ENCODE data around the gene PREP.
"Not testable (repeated sequence)": the region's sequence is repeated elsewhere in the genome, so short reads cannot be mapped to it uniquely, and the experiment has no call there.

The PREP gene

GRCh38 chr6:105359419-105360370, 43.2 kb downstream of the PREP start:
- no peaks in the 10 kb centered on the region for H3K27me3 ChIP-seq (ENCODE audit: insufficient read depth, insufficient read length)
- no peak for DNase-seq (ENCODE audit: low read depth, low spot score)
- TF ChIP-seq ZNF274 (IDR thresholded peaks at IDR 0.05; ENCODE audit: low read depth, low read length) (no peak), YY1 (IDR thresholded peaks at IDR 0.05; ENCODE audit: insufficient read depth, insufficient read length) (no peak)
- no peaks in the 10 kb centered on the region for H3K4me1 ChIP-seq (ENCODE audit: insufficient read depth, insufficient read length)
- H3K4me3 ChIP-seq (ENCODE audit: insufficient read length, low read depth), result no peak overlapping the region
- H3K36me3 ChIP-seq (ENCODE audit: insufficient read depth, insufficient read length, low read length), result peaks cover 19% of the 10 kb centered on the region
- peaks cover 6% of the 10 kb centered on the region for H3K9me3 ChIP-seq (ENCODE audit: insufficient read depth, low read length)
- H3K9ac ChIP-seq (ENCODE audit: insufficient read length, low read depth), result no peak overlapping the region

GRCh38 chr6:105357165-105357564, 45.7 kb downstream of the PREP start:
- Histone ChIP-seq H3K36me3 (ENCODE audit: insufficient read depth, insufficient read length, low read length) (peaks cover 25% of the 10 kb centered on the region), H3K9me3 (ENCODE audit: insufficient read depth, low read length) (peaks cover 6% of the 10 kb centered on the region), H3K4me3 (ENCODE audit: insufficient read length, low read depth) (no peak overlapping the region), H3K27me3 (ENCODE audit: insufficient read depth, insufficient read length) (no peaks in the 10 kb centered on the region), H3K4me1 (ENCODE audit: insufficient read depth, insufficient read length) (no peaks in the 10 kb centered on the region), H3K9ac (ENCODE audit: insufficient read length, low read depth) (no peak overlapping the region)
- DNase-seq (ENCODE audit: low read depth, low spot score), result no peak
- TF ChIP-seq YY1 (IDR thresholded peaks at IDR 0.05; ENCODE audit: insufficient read depth, insufficient read length) (no peak), ZNF274 (IDR thresholded peaks at IDR 0.05; ENCODE audit: low read depth, low read length) (no peak), SUZ12 (IDR thresholded peaks at IDR 0.05; ENCODE audit: extremely low read depth, insufficient read depth, insufficient read length) (no peak)

GRCh38 chr6:105352037-105352617, 50.8 kb downstream of the PREP start:
- no peak for TF ChIP-seq YY1 (IDR thresholded peaks at IDR 0.05; ENCODE audit: insufficient read depth, insufficient read length)
- TF ChIP-seq SUZ12 (IDR thresholded peaks at IDR 0.05; ENCODE audit: extremely low read depth, insufficient read depth, insufficient read length), result no peak
- TF ChIP-seq ZNF274 (IDR thresholded peaks at IDR 0.05; ENCODE audit: low read depth, low read length), result no peak
- Histone ChIP-seq H3K27me3 (ENCODE audit: insufficient read depth, insufficient read length) (no peaks in the 10 kb centered on the region), H3K36me3 (ENCODE audit: insufficient read depth, insufficient read length, low read length) (peaks cover 35% of the 10 kb centered on the region), H3K9me3 (ENCODE audit: insufficient read depth, low read length) (peaks cover 6% of the 10 kb centered on the region), H3K9ac (ENCODE audit: insufficient read length, low read depth) (no peak overlapping the region), H3K4me3 (ENCODE audit: insufficient read length, low read depth) (no peak overlapping the region), H3K4me1 (ENCODE audit: insufficient read depth, insufficient read length) (no peaks in the 10 kb centered on the region)
- DNase-seq (ENCODE audit: low read depth, low spot score), result no peak

GRCh38 chr6:105348897-105349296, 54.0 kb downstream of the PREP start:
- no peak overlapping the region for H3K9ac ChIP-seq (ENCODE audit: insufficient read length, low read depth)
- no peak for TF ChIP-seq YY1 (IDR thresholded peaks at IDR 0.05; ENCODE audit: insufficient read depth, insufficient read length)
- TF ChIP-seq ZNF274 (IDR thresholded peaks at IDR 0.05; ENCODE audit: low read depth, low read length), result no peak
- no peak for TF ChIP-seq SUZ12 (IDR thresholded peaks at IDR 0.05; ENCODE audit: extremely low read depth, insufficient read depth, insufficient read length)
- DNase-seq (ENCODE audit: low read depth, low spot score), result no peak

GRCh38 chr6:105346052-105346451, 56.8 kb downstream of the PREP start:
- no peaks in the 10 kb centered on the region for H3K9me3 ChIP-seq (ENCODE audit: insufficient read depth, low read length)
- no peak overlapping the region for H3K4me3 ChIP-seq (ENCODE audit: insufficient read length, low read depth)
- H3K4me1 ChIP-seq (ENCODE audit: insufficient read depth, insufficient read length), result no peaks in the 10 kb centered on the region
- no peak overlapping the region for H3K9ac ChIP-seq (ENCODE audit: insufficient read length, low read depth)
- no peaks in the 10 kb centered on the region for H3K27me3 ChIP-seq (ENCODE audit: insufficient read depth, insufficient read length)
- no peak for DNase-seq (ENCODE audit: low read depth, low spot score)
- TF ChIP-seq ZNF274 (IDR thresholded peaks at IDR 0.05; ENCODE audit: low read depth, low read length) (no peak), SUZ12 (IDR thresholded peaks at IDR 0.05; ENCODE audit: extremely low read depth, insufficient read depth, insufficient read length) (no peak), YY1 (IDR thresholded peaks at IDR 0.05; ENCODE audit: insufficient read depth, insufficient read length) (no peak)
- H3K36me3 ChIP-seq (ENCODE audit: insufficient read depth, insufficient read length, low read length), result peaks cover 14% of the 10 kb centered on the region

More at GRCh38 chr6:105348897-105349296, 54.0 kb downstream of the PREP start:
- Histone ChIP-seq H3K4me3 (ENCODE audit: insufficient read length, low read depth) (no peak overlapping the region), H3K36me3 (ENCODE audit: insufficient read depth, insufficient read length, low read length) (peaks cover 31% of the 10 kb centered on the region), H3K4me1 (ENCODE audit: insufficient read depth, insufficient read length) (no peaks in the 10 kb centered on the region), H3K9me3 (ENCODE audit: insufficient read depth, low read length) (no peaks in the 10 kb centered on the region), H3K27me3 (ENCODE audit: insufficient read depth, insufficient read length) (no peaks in the 10 kb centered on the region)

- no peaks in the 10 kb centered on the region for H3K9me3 ChIP-seq (ENCODE audit: insufficient read depth, low read length)
- H3K4me1 ChIP-seq (ENCODE audit: insufficient read depth, insufficient read length), result no peaks in the 10 kb centered on the region
- H3K9ac ChIP-seq (ENCODE audit: insufficient read length, low read depth), result no peak overlapping the region
- H3K4me3 ChIP-seq (ENCODE audit: insufficient read length, low read depth), result no peak overlapping the region
- DNase-seq (ENCODE audit: low read depth, low spot score), result no peak
- H3K27me3 ChIP-seq (ENCODE audit: insufficient read depth, insufficient read length), result no peaks in the 10 kb centered on the region
- H3K36me3 ChIP-seq (ENCODE audit: insufficient read depth, insufficient read length, low read length), result peaks cover 9% of the 10 kb centered on the region
- TF ChIP-seq ZNF274 (IDR thresholded peaks at IDR 0.05; ENCODE audit: low read depth, low read length), result no peak
- TF ChIP-seq SUZ12 (IDR thresholded peaks at IDR 0.05; ENCODE audit: extremely low read depth, insufficient read depth, insufficient read length), result no peak
- no peak for TF ChIP-seq YY1 (IDR thresholded peaks at IDR 0.05; ENCODE audit: insufficient read depth, insufficient read length)
These were observed 57.4 kb downstream of the PREP start for GRCh38 chr6:105345506-105345905.

GRCh38 chr6:105344881-105345370, 58.0 kb downstream of the PREP start:
- DNase-seq (ENCODE audit: low read depth, low spot score), result no peak
- no peak overlapping the region for H3K9ac ChIP-seq (ENCODE audit: insufficient read length, low read depth)
- H3K4me3 ChIP-seq (ENCODE audit: insufficient read length, low read depth), result no peak overlapping the region
- H3K9me3 ChIP-seq (ENCODE audit: insufficient read depth, low read length), result no peaks in the 10 kb centered on the region
- H3K4me1 ChIP-seq (ENCODE audit: insufficient read depth, insufficient read length), result no peaks in the 10 kb centered on the region
- TF ChIP-seq ZNF274 (IDR thresholded peaks at IDR 0.05; ENCODE audit: low read depth, low read length) (no peak), YY1 (IDR thresholded peaks at IDR 0.05; ENCODE audit: insufficient read depth, insufficient read length) (no peak), SUZ12 (IDR thresholded peaks at IDR 0.05; ENCODE audit: extremely low read depth, insufficient read depth, insufficient read length) (no peak)
- H3K27me3 ChIP-seq (ENCODE audit: insufficient read depth, insufficient read length), result no peaks in the 10 kb centered on the region
- peaks cover 9% of the 10 kb centered on the region for H3K36me3 ChIP-seq (ENCODE audit: insufficient read depth, insufficient read length, low read length)

GRCh38 chr6:105338350-105338983, 64.4 kb downstream of the PREP start:
- not testable (repeated sequence) for H3K27me3 ChIP-seq (ENCODE audit: insufficient read depth, insufficient read length); H3K4me3 ChIP-seq (ENCODE audit: insufficient read length, low read depth); H3K36me3 ChIP-seq (ENCODE audit: insufficient read depth, insufficient read length, low read length); H3K9me3 ChIP-seq (ENCODE audit: insufficient read depth, low read length); H3K4me1 ChIP-seq (ENCODE audit: insufficient read depth, insufficient read length); DNase-seq (ENCODE audit: low read depth, low spot score); H3K9ac ChIP-seq (ENCODE audit: insufficient read length, low read depth)

Measured in NT2/D1 (cell line).